Muscle layer of colon (tissue), 2 donors: ENCODE results near the gene IMPDH1.

ENCODE experiments used
- H3K27ac ChIP-seq: one replicate; pipeline ENCODE4 v1.7.0; 2013; ENCODE audit warnings: low read depth, mild to moderate bottlenecking, low read length, moderate library complexity
- H3K27me3 ChIP-seq, 2 donors: one replicate each; pipeline ENCODE4 v1.7.0; 2013; ENCODE audit warnings: low read length in 2 of 2, mild to moderate bottlenecking in 2 of 2; ENCODE audit not compliant: insufficient read depth in 2 of 2, control insufficient read depth in 1 of 2
- H3K36me3 ChIP-seq: one replicate; pipeline ENCODE4 v1.7.0; 2013; ENCODE audit warnings: mild to moderate bottlenecking, low read length; ENCODE audit not compliant: insufficient read depth
- H3K4me1 ChIP-seq: one replicate; pipeline ENCODE4 v1.7.0; 2013; ENCODE audit warnings: mild to moderate bottlenecking, low read length; ENCODE audit not compliant: insufficient read depth
- H3K4me3 ChIP-seq, 2 donors: one replicate each; pipeline ENCODE4 v1.7.0; 2013; ENCODE audit warnings: low read length in 2 of 2, low read depth in 1 of 2, mild to moderate bottlenecking in 1 of 2, moderate library complexity in 1 of 2
- H3K9ac ChIP-seq: one replicate; pipeline ENCODE4 v1.7.0; 2013; ENCODE audit warnings: low read length
- H3K9me3 ChIP-seq: one replicate; pipeline ENCODE4 v1.7.0; 2013; ENCODE audit warnings: mild to moderate bottlenecking, low read length
- donor health status: abdominal sarcoma.
- donor health status: Adenocarcinoma of cecum.

Gene IMPDH1

GRCh38 chr7:128361411-128362379, 48.1 kb downstream of the IMPDH1 start, which contains the start of gene PRRT4:
Gene PRRT4, minus strand, starts transcription at chr7:128361690.
- Histone ChIP-seq H3K4me1 (peaks cover 10% of the 10 kb centered on the region), H3K4me3 (peak within 1 kb of the TSS; percentile 50 to 59), H3K27ac (peak within 1 kb of the TSS; percentile 24), H3K27me3 (peaks cover 0 to 6% of the 10 kb centered on the region in 2 donors), H3K36me3 (no peaks in the 10 kb centered on the region), H3K9me3 (no peaks in the 10 kb centered on the region), H3K9ac (no peak within 1 kb of the TSS)

GRCh38 chr7:128360359-128360678, 49.5 kb downstream of the IMPDH1 start:
- Histone ChIP-seq H3K27me3 (peaks cover 0 to 6% of the 10 kb centered on the region in 2 donors), H3K27ac (no peak overlapping the region), H3K9me3 (no peaks in the 10 kb centered on the region), H3K9ac (no peak overlapping the region), H3K4me3 (no peak overlapping the region), H3K4me1 (peaks cover 10% of the 10 kb centered on the region), H3K36me3 (no peaks in the 10 kb centered on the region)

GRCh38 chr7:128359939-128360338, 49.8 kb downstream of the IMPDH1 start:
- H3K4me3 ChIP-seq = no peak overlapping the region
- peaks cover 10% of the 10 kb centered on the region for H3K4me1 ChIP-seq
- no peaks in the 10 kb centered on the region for H3K9me3 ChIP-seq
- no peak overlapping the region for H3K27ac ChIP-seq
- peaks cover 0 to 6% of the 10 kb centered on the region in 2 donors for H3K27me3 ChIP-seq
- H3K9ac ChIP-seq = no peak overlapping the region
- H3K36me3 ChIP-seq = no peaks in the 10 kb centered on the region

- Histone ChIP-seq H3K9me3 (no peaks in the 10 kb centered on the region), H3K27ac (no peak overlapping the region), H3K4me1 (peaks cover 10% of the 10 kb centered on the region), H3K4me3 (no peak overlapping the region), H3K9ac (no peak overlapping the region), H3K27me3 (peaks cover 0 to 4% of the 10 kb centered on the region in 2 donors), H3K36me3 (no peaks in the 10 kb centered on the region)
Observed at GRCh38 chr7:128359336-128359735, 50.4 kb downstream of the IMPDH1 start.

GRCh38 chr7:128358233-128358632, 51.5 kb downstream of the IMPDH1 start:
- Histone ChIP-seq H3K9ac (no peak overlapping the region), H3K36me3 (no peaks in the 10 kb centered on the region), H3K4me3 (no peak overlapping the region), H3K4me1 (peaks cover 10% of the 10 kb centered on the region), H3K27me3 (peaks cover 7% of the 10 kb centered on the region in 2 donors), H3K27ac (no peak overlapping the region), H3K9me3 (no peaks in the 10 kb centered on the region)

GRCh38 chr7:128357217-128357613, 52.6 kb downstream of the IMPDH1 start:
- no peaks in the 10 kb centered on the region for H3K36me3 ChIP-seq
- peaks cover 10% of the 10 kb centered on the region for H3K4me1 ChIP-seq
- no peaks in the 10 kb centered on the region for H3K9me3 ChIP-seq
- no peak overlapping the region for H3K4me3 ChIP-seq
- H3K9ac ChIP-seq = no peak overlapping the region
- peaks cover 9 to 17% of the 10 kb centered on the region in 2 donors for H3K27me3 ChIP-seq
- no peak overlapping the region for H3K27ac ChIP-seq

GRCh38 chr7:128356546-128357216, 53.1 kb downstream of the IMPDH1 start:
- Histone ChIP-seq H3K9me3 (no peaks in the 10 kb centered on the region), H3K27ac (no peak overlapping the region), H3K4me1 (peaks cover 5% of the 10 kb centered on the region), H3K36me3 (no peaks in the 10 kb centered on the region), H3K4me3 (no peak overlapping the region), H3K9ac (no peak overlapping the region), H3K27me3 (peaks cover 9 to 18% of the 10 kb centered on the region in 2 donors)

GRCh38 chr7:128353610-128354009, 56.2 kb downstream of the IMPDH1 start:
- Histone ChIP-seq H3K4me1 (no peaks in the 10 kb centered on the region), H3K27me3 (peaks cover 9 to 33% of the 10 kb centered on the region in 2 donors), H3K4me3 (no peak overlapping the region), H3K36me3 (no peaks in the 10 kb centered on the region), H3K9me3 (no peaks in the 10 kb centered on the region), H3K27ac (no peak overlapping the region), H3K9ac (no peak overlapping the region)

- H3K4me1 ChIP-seq = no peaks in the 10 kb centered on the region
- no peak overlapping the region for H3K4me3 ChIP-seq
- no peak overlapping the region for H3K27ac ChIP-seq
- H3K9me3 ChIP-seq = no peaks in the 10 kb centered on the region
- H3K36me3 ChIP-seq = no peaks in the 10 kb centered on the region
- H3K27me3 ChIP-seq = peaks cover 9 to 33% of the 10 kb centered on the region in 2 donors
- H3K9ac ChIP-seq = no peak overlapping the region
Observed at GRCh38 chr7:128353189-128353588, 56.6 kb downstream of the IMPDH1 start.

GRCh38 chr7:128352636-128353035, 57.1 kb downstream of the IMPDH1 start:
- Histone ChIP-seq H3K36me3 (no peaks in the 10 kb centered on the region), H3K9ac (no peak overlapping the region), H3K27me3 (peaks cover 9 to 33% of the 10 kb centered on the region in 2 donors)

GRCh38 chr7:128352153-128352537, 57.6 kb downstream of the IMPDH1 start:
- H3K27me3 ChIP-seq = peaks cover 9 to 33% of the 10 kb centered on the region in 2 donors
- H3K4me3 ChIP-seq = no peak overlapping the region
- no peaks in the 10 kb centered on the region for H3K36me3 ChIP-seq
- H3K9ac ChIP-seq = no peak overlapping the region
- no peak overlapping the region for H3K27ac ChIP-seq
- H3K9me3 ChIP-seq = no peaks in the 10 kb centered on the region
- no peaks in the 10 kb centered on the region for H3K4me1 ChIP-seq

More at GRCh38 chr7:128352636-128353035, 57.1 kb downstream of the IMPDH1 start:
- H3K4me3 ChIP-seq = no peak overlapping the region
- no peaks in the 10 kb centered on the region for H3K9me3 ChIP-seq
- H3K4me1 ChIP-seq = no peaks in the 10 kb centered on the region
- H3K27ac ChIP-seq = no peak overlapping the region
